Ureter (tissue), 1 donor: Measurements from ENCODE around the gene LRRC59. TPM values are rescaled to one million over a fixed set of nuclear protein-coding genes. Genes with fewer than 3 reads are reported as not detected.
"Not testable (repeated sequence)": the region's sequence is repeated elsewhere in the genome, so short reads cannot be mapped to it uniquely, and the experiment has no call there.

ENCODE experiments used
- DNase-seq: peaks from one replicate; pipeline ENCODE4 v3.0.0-alpha.2; 2020; ENCODE audit warnings: low spot score
- total RNA-seq: library from RNA; stranded (reverse); gene quantifications from one replicate; pipeline ENCODE4 v1.2.4, GENCODE V29; 2023
- donor health status: DM: yes; HTN: yes; CAD: no.

LRRC59 gene
- total RNA-seq, 1 donor from 2014 or later: 73.5 TPM

GRCh38 chr17:50424996-50425681 lies 27.8 kb upstream of the LRRC59 start:
- no peak for DNase-seq

GRCh38 chr17:50424246-50424995 lies 27.1 kb upstream of the LRRC59 start:
- DNase-seq: no peak

- DNase-seq: peak; percentile 78
These were observed 26.3 kb upstream of the LRRC59 start for GRCh38 chr17:50423553-50424159.

- no peak for DNase-seq
These were observed 25.4 kb upstream of the LRRC59 start for GRCh38 chr17:50422738-50423137.

- no peak for DNase-seq
These were observed 24.2 kb upstream of the LRRC59 start for GRCh38 chr17:50421308-50422051.

- DNase-seq: no peak
These were observed 23.2 kb upstream of the LRRC59 start for GRCh38 chr17:50420419-50421112.

- not testable (repeated sequence) for DNase-seq
These were observed 22.3 kb upstream of the LRRC59 start for GRCh38 chr17:50419577-50419976.

- DNase-seq: no peak
These were observed 17.5 kb upstream of the LRRC59 start for GRCh38 chr17:50414808-50415207.

- no peak for DNase-seq
These were observed 14.9 kb upstream of the LRRC59 start for GRCh38 chr17:50412188-50412732.

- DNase-seq: no peak
These were observed 10.6 kb upstream of the LRRC59 start for GRCh38 chr17:50407921-50408320.

- DNase-seq: no peak
These were observed 9.3 kb upstream of the LRRC59 start for GRCh38 chr17:50406578-50406977.

GRCh38 chr17:50405351-50405750 lies 8.0 kb upstream of the LRRC59 start:
- DNase-seq: not testable (repeated sequence)

GRCh38 chr17:50399591-50399990 lies 2.3 kb upstream of the LRRC59 start:
- not testable (repeated sequence) for DNase-seq

GRCh38 chr17:50398672-50399071 lies 1.3 kb upstream of the LRRC59 start:
- DNase-seq: not testable (repeated sequence)

GRCh38 chr17:50397919-50398285 lies 579 bp upstream of the LRRC59 start:
- DNase-seq: no peak

- peak; percentile 56 for DNase-seq
These were observed 837 bp downstream of the LRRC59 start for GRCh38 chr17:50396261-50397110.

- DNase-seq: no peak
These were observed 2.6 kb downstream of the LRRC59 start for GRCh38 chr17:50394711-50395110.

GRCh38 chr17:50393700-50394099 lies 3.6 kb downstream of the LRRC59 start:
- no peak for DNase-seq

GRCh38 chr17:50392621-50393020 lies 4.7 kb downstream of the LRRC59 start:
- no peak for DNase-seq

GRCh38 chr17:50389534-50389933 lies 7.8 kb downstream of the LRRC59 start:
- no peak for DNase-seq
